Skin of body (tissue), 2 donors: ENCODE results near the gene CADM4. TPM values are rescaled to one million over a fixed set of nuclear protein-coding genes. Genes with fewer than 3 reads are reported as not detected.
A peak's percentile ranks its signal among the peaks of the same experiment; 100 is the strongest.

Source experiments
- DNase-seq: peaks from one replicate; lab custom pipeline; 2025; lab: John Stamatoyannopoulos, UW
- total RNA-seq: library from RNA; depleted of rRNA; stranded (reverse); fragments of >200 nt; gene quantifications from one replicate; pipeline ENCODE4 v1.2.3, GENCODE V29; 2014

CADM4 gene
- total RNA-seq, 1 donor from 2014 or later = 10.4 TPM

DNA sequence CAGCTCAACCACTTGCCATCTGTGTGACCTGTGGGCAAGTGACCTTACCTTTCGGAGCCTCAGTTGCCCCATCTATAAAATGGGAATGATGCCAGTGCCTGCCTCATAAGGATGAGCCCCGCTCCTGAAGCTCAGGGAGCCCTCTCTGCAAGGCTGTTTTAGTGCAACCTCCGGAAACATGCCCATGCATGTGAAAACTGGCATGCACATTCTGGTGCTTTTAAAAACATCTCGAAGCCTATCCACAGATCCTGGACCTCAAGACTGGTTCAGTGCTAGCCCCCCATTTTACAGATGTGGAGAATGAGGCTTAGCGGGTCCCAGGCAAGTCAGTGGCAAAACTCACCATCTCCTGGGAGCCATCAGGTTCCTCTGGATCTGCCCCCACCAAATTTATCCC lies 5.6 kb downstream of the CADM4 start:
- no peak for DNase-seq

DNA sequence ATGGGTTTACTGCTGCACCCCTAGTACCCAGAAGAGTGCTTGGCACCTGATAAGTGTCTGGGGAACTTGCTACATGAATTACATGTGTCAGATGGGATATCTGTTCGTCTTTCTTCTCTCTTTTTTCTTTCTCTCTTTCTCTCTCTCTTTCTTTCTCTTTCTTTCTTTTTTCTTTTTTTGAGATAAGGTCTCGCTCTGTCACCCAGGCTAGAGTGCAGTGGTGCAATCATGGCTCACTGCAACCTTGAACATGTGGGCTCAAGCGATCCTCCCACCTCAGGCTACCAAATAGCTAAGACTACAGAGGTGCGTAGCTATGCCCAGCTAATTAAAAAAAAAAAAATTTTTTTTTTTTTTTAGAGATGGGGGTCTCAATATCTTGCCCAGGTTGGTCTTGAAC lies 6.1 kb downstream of the CADM4 start:
- DNase-seq = no peak

DNA sequence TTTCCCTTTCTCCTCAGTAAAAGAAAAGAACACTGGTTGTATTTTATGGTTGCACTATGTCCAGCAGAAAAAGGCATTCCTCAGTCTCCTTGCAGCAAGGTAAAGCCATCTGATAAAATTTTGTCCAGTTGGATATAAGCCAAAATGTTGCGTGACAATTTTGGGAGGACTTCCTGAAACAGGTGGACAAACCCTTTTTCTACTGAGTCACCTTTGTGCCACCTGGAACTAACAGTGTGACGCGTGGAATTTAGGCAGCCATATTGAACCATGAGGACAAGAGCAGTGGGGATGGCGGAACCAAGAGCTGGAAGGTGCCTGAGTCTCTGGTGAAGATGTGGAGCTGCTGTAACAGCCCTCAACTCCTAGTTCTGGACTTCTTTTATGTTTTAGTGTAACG lies 8.2 kb downstream of the CADM4 start:
- no peak for DNase-seq

DNA sequence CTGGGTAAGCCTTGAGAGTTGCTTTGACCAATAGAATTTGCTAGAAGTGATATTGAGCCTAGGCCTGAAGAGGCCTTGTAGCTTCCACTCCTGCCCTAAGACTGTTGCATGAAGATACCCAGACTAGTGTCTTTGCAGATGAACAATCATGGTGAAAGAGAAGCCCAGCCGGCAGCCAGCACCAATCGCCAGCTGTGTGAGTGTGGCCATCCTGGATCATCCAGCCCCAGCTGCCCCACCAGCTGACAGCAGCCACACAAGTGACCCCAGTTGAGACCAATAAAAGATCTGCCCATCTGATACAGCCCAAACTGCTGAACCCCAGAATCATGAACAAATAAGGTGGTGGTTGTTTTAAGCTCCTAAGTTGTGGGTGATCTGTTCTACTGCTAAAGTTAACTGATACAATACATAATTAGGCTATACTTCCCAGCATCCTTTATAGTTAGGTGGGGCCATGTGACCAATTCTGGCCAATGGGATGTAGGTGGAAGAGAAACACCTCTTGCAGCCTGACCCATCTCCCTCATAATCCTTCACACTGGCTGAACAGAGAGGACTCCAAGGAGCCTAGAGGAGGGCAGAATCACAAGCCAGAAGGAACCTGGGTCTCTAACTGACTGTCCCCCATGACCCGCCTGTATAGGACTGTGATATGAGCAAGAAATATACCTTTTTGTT lies 10.9 kb downstream of the CADM4 start:
- no peak for DNase-seq

DNA sequence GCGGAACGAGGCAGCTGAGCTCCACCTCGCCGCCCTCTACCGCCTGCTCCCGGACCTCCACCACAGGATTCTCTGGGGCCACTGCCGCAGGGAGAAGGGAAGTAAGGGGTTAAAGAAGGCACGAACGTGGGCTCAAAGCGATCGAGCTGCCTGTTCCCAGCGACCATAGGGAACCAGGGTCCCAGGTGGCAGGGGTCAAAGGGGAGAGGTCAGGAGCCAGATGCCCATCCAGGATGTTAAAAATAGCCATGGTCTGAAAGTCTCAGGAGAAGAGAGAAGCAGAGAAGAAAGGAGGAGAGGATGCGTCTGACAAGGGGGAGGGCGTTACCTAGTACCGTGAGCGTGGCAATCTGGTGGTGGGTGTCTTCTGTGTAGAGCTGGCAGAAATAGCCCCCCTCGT lies 12.8 kb downstream of the CADM4 start:
- DNase-seq = no peak

DNA sequence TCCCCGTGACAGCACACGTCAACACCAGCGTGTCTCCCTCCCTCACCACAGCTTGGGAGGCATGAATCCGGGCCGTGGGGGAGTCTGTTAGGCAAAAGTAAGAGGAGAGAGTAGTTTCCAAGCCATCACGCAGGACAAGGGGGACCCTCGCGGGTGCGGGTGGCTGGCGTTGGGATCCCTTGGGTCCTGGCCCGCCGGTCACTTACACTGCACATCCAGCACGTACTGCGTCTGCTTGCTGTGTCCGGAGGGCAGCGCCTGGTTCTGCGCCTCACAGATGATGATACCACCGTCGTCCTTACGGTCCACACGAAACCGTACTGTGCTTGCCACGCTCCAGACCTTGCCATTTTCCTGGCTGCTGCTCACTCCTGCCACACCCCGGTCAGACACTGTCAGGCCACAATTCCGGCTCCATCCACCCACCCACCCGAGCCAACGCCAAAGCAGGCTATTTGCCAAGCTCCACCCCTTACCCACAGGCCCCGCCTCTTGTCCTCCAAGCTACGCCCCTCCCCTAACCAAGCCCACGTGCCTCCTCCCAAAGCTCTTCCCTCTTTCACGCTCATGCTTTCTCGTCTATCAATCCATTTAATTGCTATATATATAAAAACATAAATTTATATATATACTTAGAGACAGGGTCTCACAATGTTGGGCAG lies 13.6 kb downstream of the CADM4 start:
- no peak for DNase-seq

DNA sequence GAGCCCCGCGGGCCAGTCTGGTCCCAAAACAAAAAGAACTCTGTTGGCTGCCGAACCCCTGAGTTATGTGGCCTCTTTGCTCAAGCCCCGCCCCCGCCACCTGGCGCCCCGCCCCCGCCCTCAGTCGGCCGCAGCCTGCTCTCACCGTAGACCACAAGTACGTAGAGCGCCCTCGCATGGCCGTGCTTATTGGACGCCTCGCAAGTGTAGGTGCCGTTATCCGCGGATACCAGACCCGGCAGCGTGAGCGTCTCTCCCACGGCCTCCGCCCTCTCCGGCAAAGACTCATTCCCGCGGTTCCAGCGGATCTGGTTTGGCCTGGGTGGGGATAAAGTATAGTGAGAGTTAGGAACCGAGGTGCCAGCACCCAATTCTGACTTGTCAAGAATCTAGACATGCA lies 14.7 kb downstream of the CADM4 start:
- DNase-seq = no peak

DNA sequence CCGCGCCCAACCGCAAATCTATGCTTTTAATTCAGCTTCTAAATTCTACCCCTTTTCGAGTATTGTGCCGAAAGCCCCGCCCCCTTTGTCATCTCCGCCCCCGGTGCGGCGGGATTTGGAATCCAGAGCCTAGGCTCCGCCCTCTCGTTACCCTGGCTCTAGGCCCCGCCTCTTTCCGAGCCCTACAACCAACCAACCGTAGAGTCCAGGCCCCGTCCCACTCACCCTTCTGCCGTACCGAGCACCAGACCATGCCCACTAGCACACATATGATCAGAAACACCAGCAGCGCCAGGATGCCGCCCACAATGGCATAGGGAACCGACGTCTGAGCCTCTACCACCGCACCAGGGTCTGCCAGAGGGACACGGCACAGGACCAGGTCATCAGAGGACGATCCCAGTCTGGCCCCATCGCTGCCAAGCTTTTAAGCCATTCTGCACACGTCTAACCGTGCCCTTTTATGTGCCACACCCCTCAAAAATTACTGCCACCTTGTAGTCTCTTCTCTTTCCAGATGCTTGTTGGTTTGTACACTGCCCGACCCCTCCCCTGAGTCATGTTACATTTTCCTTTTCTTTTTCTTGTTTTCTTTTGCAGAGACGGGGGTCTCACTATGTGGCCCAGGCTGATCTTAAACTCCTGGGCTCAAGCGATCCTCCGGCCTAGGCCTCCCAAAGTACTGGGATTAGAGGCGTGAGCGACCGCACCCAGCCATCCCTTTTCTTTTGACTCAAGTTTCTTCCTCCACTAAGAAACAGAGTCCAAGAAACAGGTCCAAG lies 15.6 kb downstream of the CADM4 start:
- DNase-seq = no peak

DNA sequence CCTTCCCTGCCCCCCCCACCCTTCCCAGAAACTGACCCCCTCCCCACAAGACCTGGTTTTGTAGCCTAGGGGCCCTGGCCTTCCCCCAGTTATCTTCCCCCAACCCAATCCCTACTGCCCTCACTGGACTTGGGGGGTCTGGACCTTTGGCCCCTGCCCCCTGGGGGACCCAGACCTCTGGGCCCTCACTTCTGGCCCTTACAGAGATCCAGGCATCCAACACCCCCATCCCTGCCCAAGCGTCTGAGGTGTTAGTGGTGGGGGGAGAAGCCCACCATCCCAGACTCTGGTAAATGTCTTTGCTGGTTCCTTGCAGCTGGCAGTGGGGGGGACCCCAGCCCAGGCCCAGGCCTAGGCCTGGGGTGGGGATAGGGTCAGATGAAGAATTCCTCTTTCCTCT lies 16.7 kb downstream of the CADM4 start:
- DNase-seq = no peak

DNA sequence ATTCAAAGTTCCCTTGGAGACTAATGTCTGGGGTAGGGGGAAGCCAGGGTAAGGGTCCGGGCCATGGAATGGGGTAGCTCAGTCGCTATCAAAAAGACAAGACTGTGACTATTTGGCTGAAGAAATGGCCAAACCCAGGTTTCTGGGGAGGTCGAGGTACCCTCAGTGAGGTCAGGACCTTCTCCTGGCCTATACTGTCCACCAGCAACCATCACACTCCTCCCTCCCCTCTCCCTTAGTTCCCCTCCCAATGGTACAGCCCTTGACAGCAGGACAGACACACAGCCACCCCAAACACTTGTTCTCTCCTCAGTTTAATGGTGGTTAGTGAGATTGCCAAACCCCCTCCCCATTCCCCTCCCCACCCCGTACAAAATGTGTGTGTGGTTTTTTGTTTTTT lies 17.6 kb downstream of the CADM4 start:
- no peak for DNase-seq

DNA sequence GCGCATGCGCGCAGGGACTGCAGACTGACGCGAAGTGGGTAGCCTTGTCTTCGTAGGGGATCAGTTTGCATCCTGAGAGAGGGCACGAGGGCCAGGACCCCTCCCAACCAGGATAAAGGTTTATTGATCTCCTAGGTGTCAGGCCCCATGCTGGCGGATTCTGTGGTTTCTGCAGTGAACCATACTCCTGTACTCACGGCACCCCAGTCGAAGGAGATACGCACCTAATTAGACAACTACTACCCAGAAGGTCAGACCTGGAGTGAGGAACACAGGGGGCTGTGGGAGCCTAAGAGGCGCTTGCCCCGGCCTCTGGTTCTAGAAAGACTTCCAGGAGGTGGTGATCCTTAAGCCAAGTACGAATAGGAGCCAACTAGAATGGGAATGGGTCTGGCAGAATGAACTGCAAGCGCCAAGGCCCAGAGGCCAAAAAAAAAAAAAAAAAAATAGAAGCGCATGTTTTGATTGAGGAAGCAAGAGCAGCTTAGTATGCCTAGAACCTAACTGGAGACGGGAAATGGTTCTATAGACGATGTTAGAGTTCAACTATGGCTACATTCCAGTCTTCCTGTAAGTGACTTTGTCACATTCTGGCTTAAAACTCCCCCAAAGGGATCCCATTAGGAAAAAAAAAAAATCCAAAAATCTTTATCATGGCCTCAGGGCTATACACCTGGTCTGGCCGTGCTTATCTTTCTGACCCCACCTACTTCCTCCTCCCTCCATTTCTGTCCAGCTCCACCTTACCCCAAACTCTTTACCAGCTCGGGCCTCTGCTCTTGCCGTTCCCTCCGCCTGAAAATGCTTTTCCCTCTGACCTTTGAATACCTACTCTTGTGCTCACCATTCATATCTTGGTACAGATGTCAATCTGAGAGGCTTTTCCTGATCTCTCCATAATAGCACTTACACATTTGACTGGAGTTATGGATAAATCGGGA lies 19.3 kb downstream of the CADM4 start:
- no peak for DNase-seq

DNA sequence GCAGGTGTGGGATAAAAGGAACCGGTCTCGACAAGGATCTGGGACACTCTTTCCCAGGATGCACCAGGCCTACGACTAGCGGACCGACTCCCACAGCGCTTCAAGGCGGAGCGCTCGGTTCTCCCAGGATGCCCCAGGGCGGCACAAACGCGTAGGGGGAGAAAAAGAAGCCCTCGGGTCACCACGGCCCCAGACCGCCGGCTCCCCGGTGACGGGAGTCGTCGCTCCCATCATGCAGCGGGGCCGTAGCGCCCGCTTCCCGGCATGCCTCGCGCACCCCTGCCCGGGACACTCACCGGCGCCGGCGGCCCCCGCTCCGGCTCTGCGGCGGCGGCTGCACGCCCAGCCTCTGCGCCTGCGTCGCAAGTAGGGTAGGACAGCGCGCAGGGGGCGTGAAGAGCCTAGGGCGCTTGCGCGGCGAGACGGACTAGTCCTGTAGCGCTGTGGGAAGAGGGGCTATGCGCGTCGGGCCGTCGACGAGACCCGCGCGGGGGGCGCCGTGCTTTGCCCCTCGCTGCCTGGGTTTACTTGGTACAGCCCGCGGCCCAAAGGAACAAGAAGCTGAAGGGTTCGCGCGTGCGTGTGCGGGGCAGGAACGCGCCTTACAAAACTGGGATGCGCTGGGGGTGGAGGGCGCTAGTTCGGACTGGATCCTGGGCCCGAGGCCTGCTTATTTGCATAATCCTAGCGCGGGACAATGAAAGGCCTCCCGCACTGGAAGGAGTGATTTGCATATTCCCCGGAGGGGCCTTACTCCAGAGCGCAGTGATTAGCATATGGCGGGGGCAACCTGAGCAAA lies 20.2 kb downstream of the CADM4 start, which contains the start of gene ZNF428:
TSS of gene ZNF428 (minus strand) at position 368 of the 799 bp plus-strand sequence. CDS start 5,325 bp downstream, outside the sequence.
- DNase-seq = peak; percentile 93

DNA sequence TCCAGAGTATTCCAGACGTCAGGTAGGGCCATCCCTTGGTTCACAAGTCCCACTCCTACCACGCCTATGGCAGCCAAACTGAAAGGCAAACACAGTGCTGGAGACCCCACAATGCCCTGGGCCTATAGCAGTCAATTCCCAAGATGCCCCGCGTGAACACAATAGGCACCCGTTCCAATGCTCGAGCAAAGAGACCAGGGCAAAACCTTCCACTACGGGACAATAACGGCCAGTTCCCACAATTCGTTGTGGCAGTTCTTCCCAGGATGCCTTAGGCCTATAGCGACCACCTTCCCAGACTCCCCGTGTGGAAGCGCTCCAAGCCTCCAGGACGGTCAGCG lies 20.8 kb downstream of the CADM4 start:
- DNase-seq = peak; percentile 72

DNA sequence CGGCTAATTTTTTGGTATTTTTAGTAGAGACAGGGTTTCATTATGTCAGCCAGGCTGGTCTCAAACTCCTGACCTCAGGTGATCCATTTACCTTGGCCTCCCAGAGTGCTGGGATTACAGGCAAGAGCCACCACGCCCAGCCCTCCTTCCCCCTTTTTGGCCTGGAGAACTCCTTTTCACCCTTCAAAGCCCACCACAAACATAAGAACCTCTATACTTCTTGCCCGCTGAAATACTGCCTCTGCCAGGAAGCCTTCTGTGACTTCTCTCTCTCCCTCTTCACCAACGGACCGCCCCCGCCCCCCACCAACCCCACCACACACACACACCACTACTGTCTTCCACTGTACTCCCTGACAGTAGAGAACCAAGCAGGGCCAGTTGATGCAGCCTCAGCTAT lies 22.7 kb downstream of the CADM4 start:
- DNase-seq = no peak

DNA sequence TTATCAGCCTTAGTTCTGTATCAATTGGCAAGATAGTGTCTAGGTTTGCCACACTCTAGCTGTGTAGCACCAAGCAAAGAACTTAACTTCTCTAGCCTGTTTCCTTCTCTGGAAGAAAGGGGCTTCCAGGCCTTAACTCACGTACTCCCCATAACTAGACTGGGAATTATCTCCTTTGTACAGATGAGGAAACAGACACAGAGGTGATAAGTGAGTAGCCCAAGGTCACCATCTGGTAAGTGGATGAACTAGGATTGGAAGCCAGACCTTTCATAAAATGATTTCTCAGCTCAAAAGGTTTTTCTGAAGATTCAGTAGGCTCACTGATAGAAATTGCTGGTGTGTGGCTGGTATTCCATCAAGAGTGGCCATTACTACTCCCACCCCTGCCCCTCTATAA lies 23.3 kb downstream of the CADM4 start:
- no peak for DNase-seq

DNA sequence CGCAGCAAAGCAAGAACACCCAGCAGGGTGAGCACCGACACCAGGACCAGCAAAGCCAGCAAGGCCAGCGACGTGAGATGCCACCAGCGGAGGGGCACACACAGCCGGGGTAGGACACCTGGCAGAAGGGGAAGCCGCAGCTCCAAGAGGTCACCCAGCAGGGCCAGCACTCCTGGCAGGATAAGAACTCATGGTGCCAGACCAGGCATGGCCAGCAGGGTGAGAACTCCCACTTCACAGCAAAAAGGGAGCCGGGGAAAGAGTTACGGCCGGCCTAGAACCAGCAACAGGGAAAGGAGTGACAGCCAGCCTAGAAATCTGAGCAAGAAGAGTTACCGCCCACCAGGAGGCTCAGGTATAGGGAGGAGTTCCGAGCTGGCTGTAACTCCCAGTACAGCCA lies 27.3 kb downstream of the CADM4 start:
- DNase-seq = no peak

DNA sequence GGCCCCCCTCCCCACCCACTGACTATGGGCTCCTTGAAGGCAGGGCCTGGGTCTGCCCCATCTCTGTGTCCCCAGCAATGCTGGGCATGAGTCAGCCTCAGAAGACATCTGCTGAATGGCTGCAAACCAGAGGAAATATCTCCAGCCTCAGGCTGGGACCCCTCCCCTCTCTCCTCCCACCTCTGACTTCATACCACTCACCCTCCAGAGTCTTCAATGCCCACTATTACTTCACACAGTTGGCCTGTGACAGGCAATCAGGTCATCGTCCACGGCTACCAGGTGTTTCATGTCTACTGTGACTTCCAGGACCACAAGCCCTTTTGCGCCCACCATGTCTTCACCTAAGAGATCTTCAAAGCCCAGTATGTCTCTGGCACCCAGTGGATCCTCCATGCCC lies 27.9 kb downstream of the CADM4 start, which contains the start of gene SRRM5:
TSS of gene SRRM5 (plus strand) at position 301 of the 400 bp plus-strand sequence. CDS start at position 335, 34 bp downstream.
- no peak for DNase-seq

DNA sequence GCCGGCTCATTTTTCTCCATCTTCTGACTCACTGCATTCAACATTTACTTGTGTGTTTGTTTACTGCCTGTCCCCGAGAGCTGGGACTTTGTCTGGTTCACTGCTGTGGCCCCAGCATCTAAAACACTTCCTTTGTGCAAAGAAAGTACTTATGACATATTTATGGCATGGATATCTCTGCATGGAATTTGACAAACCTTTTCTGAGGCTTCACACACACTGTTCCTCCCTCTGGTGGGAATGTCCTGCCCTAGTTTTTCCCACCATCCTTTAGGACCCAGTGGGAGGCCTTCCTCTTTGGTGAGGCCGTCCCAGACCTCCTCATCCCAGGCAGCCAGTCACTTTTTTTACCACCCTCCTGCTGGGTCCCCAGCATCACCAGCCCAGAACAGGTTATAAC lies 29.2 kb downstream of the CADM4 start:
- DNase-seq = no peak

DNA sequence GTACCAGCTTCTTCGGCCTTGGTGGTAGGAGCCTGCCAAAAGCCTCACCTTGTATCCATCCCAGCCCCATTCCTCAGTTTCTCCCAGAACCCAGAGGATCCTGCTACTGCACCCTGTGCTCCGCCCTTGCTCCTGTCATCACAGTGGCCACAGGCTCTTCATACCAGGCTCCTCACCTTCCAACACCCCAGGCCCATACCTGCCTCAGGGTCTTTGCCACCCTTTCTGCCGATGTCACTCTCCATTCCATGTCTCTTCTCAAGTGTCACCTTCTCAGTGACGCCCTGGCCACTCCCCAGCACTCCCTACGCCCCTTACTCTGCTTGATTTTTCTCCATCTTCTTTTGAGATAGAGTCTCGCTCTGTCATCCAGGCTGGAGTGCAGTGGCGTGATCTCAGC lies 29.8 kb downstream of the CADM4 start:
- DNase-seq = no peak
